Regular cardiac myocyte (primary cell): Measurements from ENCODE around the gene UGT1A1. TPM values are rescaled to one million over a fixed set of nuclear protein-coding genes. Genes with fewer than 3 reads are reported as not detected.

Source experiments
- total RNA-seq: library from RNA; depleted of rRNA; stranded (reverse); fragments of >200 nt; gene quantifications from 2 replicates; pipeline ENCODE4 v1.2.3, GENCODE V29; 2014

The UGT1A1 gene
- not detected in 2 replicates for total RNA-seq

DNA sequence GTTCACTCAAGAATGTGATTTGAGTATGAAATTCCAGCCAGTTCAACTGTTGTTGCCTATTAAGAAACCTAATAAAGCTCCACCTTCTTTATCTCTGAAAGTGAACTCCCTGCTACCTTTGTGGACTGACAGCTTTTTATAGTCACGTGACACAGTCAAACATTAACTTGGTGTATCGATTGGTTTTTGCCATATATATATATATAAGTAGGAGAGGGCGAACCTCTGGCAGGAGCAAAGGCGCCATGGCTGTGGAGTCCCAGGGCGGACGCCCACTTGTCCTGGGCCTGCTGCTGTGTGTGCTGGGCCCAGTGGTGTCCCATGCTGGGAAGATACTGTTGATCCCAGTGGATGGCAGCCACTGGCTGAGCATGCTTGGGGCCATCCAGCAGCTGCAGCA lies at the start of gene UGT1A1:
TSS of gene UGT1A1 (plus strand) at position 228 of the 400 bp plus-strand sequence. CDS start at position 246, 18 bp downstream.

GRCh38 chr2:233712611-233713261 lies 47.3 kb upstream of the UGT1A1 start, which contains the start of gene UGT1A5:
Gene UGT1A5, plus strand, starts transcription at chr2:233712907. Its CDS starts 85 bp downstream, at chr2:233712992.

DNA sequence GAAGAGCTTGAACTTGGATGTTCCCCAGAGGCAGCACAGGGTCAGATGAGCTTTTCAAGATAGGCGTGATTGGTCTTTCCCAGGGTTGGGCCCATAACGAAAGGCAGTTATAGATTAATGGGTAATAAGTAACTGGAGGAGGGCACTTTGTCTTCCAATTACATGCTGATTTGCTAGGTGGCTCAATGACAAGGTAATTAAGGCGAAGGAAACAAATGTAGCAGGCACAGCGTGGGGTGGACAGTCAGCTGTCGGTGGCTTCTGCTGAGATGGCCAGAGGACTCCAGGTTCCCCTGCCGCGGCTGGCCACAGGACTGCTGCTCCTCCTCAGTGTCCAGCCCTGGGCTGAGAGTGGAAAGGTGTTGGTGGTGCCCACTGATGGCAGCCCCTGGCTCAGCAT lies 41.5 kb upstream of the UGT1A1 start, which contains the start of gene UGT1A4:
TSS of gene UGT1A4 (plus strand) at position 185 of the 400 bp plus-strand sequence. CDS start at position 270, 85 bp downstream.

DNA sequence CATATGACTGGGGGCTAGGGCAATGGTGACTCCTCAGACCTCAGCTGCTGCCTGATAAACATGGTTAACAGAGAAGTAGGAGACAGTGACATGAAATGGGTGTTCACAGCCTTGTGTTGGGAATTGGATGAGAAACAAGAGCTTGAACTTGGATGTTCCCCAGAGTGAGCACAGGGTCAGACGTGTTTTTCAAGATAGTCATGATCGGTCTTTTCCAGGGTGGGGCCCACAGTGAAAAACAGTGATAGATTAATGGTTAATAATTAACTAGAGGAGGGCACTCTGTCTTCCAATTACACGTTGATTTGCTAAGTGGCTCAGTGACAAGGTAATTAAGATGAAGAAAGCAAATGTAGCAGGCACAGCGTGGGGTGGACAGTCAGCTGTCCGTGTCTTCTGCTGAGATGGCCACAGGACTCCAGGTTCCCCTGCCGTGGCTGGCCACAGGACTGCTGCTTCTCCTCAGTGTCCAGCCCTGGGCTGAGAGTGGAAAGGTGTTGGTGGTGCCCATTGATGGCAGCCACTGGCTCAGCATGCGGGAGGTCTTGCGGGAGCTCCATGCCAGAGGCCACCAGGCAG lies 31.3 kb upstream of the UGT1A1 start, which contains the start of gene UGT1A3:
TSS of gene UGT1A3 (plus strand) at position 320 of the 579 bp plus-strand sequence. CDS start at position 405, 85 bp downstream.

GRCh38 chr2:233778030-233778429 lies 18.0 kb downstream of the UGT1A1 start, which contains the start of gene MROH2A:
Gene MROH2A, plus strand, starts transcription at chr2:233778330. Its CDS starts 1,029 bp downstream, at chr2:233779359.

Other genes starting within 250 kb of the UGT1A1 start
- gene USP40, start 193.5 kb upstream of the UGT1A1 start, total RNA-seq = 28.6 and 29.3 TPM in 2 replicates
- not detected in 2 replicates for gene UGT1A8, start 142.6 kb upstream of the UGT1A1 start, total RNA-seq
- not detected in 2 replicates for gene UGT1A10, start 123.8 kb upstream of the UGT1A1 start, total RNA-seq
- under 0.01 TPM in 2 replicates for gene UGT1A9, start 88.4 kb upstream of the UGT1A1 start, total RNA-seq
- gene UGT1A7, start 78.4 kb upstream of the UGT1A1 start, total RNA-seq = not detected in 2 replicates
- 0.58 and 1.4 TPM in 2 replicates for gene UGT1A6, start 67.4 kb upstream of the UGT1A1 start, total RNA-seq
- gene UGT1A5, start 47.4 kb upstream of the UGT1A1 start, total RNA-seq = not detected in 2 replicates
- 0.28 TPM in 1 of 2 replicates, not detected in the other for gene UGT1A4, start 41.5 kb upstream of the UGT1A1 start, total RNA-seq
- gene UGT1A3, start 31.2 kb upstream of the UGT1A1 start, total RNA-seq = not detected in 2 replicates
- not detected in 2 replicates for gene MROH2A, start 18.1 kb downstream of the UGT1A1 start, total RNA-seq
- 4.2 and 43.1 TPM in 2 replicates for gene HJURP, start 94.3 kb downstream of the UGT1A1 start, total RNA-seq
- gene TRPM8, start 157.1 kb downstream of the UGT1A1 start, total RNA-seq = under 0.01 and 0.28 TPM in 2 replicates